GM23338 (cell line): ENCODE measurements around the gene GTF3C5. TPM values are rescaled to one million over a fixed set of nuclear protein-coding genes. Genes with fewer than 3 reads are reported as not detected.

Source experiments
- ATAC-seq: fragments of 200-7000 bp; cut with Tn5 transposase; 3 replicates; pipeline ENCODE4 v1.9.1; 2020
- DNase-seq: peaks from one replicate; pipeline ENCODE4 v3.0.0-alpha.2; 2015; ENCODE audit warnings: low spot score
- H2AFZ ChIP-seq: fragments of 200-600 bp; sonication (generic); 2 replicates; pipeline ENCODE4 v1.8.0; 2016; ENCODE audit warnings: antibody characterized with exemption, mild to moderate bottlenecking, moderate library complexity
- H3F3A ChIP-seq: fragments of 200-600 bp; sonication (generic); replicated peaks from 2 replicates; pipeline ENCODE4 v1.8.0; 2017; ENCODE audit warnings: antibody characterized with exemption, mixed run types, low read depth
- H3K27ac ChIP-seq: fragments of 200-600 bp; sonication (generic); 2 replicates; pipeline ENCODE4 v1.6.1; 2016; ENCODE audit warnings: low read depth
- H3K27me3 ChIP-seq: fragments of 200-600 bp; sonication (generic); 2 replicates; pipeline ENCODE4 v1.8.0; 2016; ENCODE audit warnings: mild to moderate bottlenecking, mixed run types, moderate library complexity; ENCODE audit not compliant: insufficient read depth
- H3K36me3 ChIP-seq: fragments of 200-600 bp; sonication (generic); 2 replicates; pipeline ENCODE4 v1.8.0; 2016; ENCODE audit warnings: mild to moderate bottlenecking; ENCODE audit not compliant: insufficient read depth
- H3K4me1 ChIP-seq: fragments of 200-600 bp; sonication (generic); 2 replicates; pipeline ENCODE4 v1.8.0; 2016; ENCODE audit warnings: mild to moderate bottlenecking, moderate library complexity; ENCODE audit not compliant: insufficient read depth
- H3K4me2 ChIP-seq: fragments of 200-600 bp; sonication (generic); 2 replicates; pipeline ENCODE4 v1.7.1; 2017; ENCODE audit warnings: mixed run types
- H3K4me3 ChIP-seq: fragments of 200-600 bp; sonication (generic); 2 replicates; pipeline ENCODE4 v1.6.1; 2016; ENCODE audit warnings: mixed run types
- H3K79me2 ChIP-seq: fragments of 200-600 bp; sonication (generic); replicated peaks from 2 replicates; pipeline ENCODE4 v1.8.0; 2017; ENCODE audit warnings: mild to moderate bottlenecking; ENCODE audit not compliant: insufficient read depth
- H3K9me2 ChIP-seq: fragments of 200-600 bp; sonication (generic); 2 replicates; pipeline ENCODE4 v1.8.0; 2017; ENCODE audit not compliant: insufficient read depth
- H4K20me1 ChIP-seq: fragments of 200-600 bp; sonication (generic); replicated peaks from 2 replicates; pipeline ENCODE4 v1.8.0; 2017; ENCODE audit warnings: mild to moderate bottlenecking; ENCODE audit not compliant: insufficient read depth
- H3K27ac Mint-ChIP-seq: 2 replicates; pipeline ENCODE4 v1.8.0; 2020; ENCODE audit warnings: inconsistent platforms, mild to moderate bottlenecking, moderate library complexity, mixed read lengths
- H3K27me3 Mint-ChIP-seq: 3 replicates; pipeline ENCODE4 v1.8.0; 2022; ENCODE audit warnings: low read depth, mild to moderate bottlenecking, moderate library complexity, mixed read lengths, inconsistent platforms; ENCODE audit not compliant: insufficient read depth, poor library complexity
- H3K36me3 Mint-ChIP-seq: 3 replicates; pipeline ENCODE4 v1.8.0; 2021; ENCODE audit warnings: low read depth, mild to moderate bottlenecking, inconsistent platforms, moderate library complexity, mixed read lengths
- H3K4me1 Mint-ChIP-seq: 3 replicates; pipeline ENCODE4 v1.8.0; 2020; ENCODE audit warnings: mild to moderate bottlenecking, inconsistent platforms, mixed read lengths
- H3K4me3 Mint-ChIP-seq: 3 replicates; pipeline ENCODE4 v1.8.0; 2021; ENCODE audit warnings: moderate library complexity, mild to moderate bottlenecking, inconsistent platforms, mixed read lengths
- H3K9me3 Mint-ChIP-seq: 3 replicates; pipeline ENCODE4 v1.8.0; 2020; ENCODE audit warnings: moderate library complexity, mild to moderate bottlenecking, inconsistent platforms, mixed read lengths
- CREB1 ChIP-seq: fragments of 250-450 bp; sonication (Bioruptor Pico); IDR thresholded peaks from 2 replicates; pipeline ENCODE4 v1.5.0; 2020; ENCODE audit warnings: low read depth, mild to moderate bottlenecking, moderate library complexity
- EZH2 ChIP-seq: fragments of 200-600 bp; sonication (generic); IDR thresholded peaks from one replicate; pipeline ENCODE4 v1.8.0; 2017; ENCODE audit warnings: antibody characterized with exemption, mild to moderate bottlenecking, low read depth; ENCODE audit not compliant: unreplicated experiment
- EZH2phosphoT487 ChIP-seq: fragments of 200-600 bp; sonication (generic); IDR thresholded peaks from one replicate; pipeline ENCODE4 v1.8.1; 2018; ENCODE audit warnings: antibody characterized with exemption; ENCODE audit not compliant: unreplicated experiment
- NANOG ChIP-seq: IDR thresholded peaks from 2 replicates; pipeline ENCODE4 v1.6.1; 2016; ENCODE audit warnings: antibody characterized with exemption, borderline replicate concordance
- POLR2AphosphoS5 ChIP-seq: IDR thresholded peaks from 2 replicates; pipeline ENCODE4 v1.6.1; 2016; ENCODE audit warnings: antibody characterized with exemption, low read depth
- REST ChIP-seq: IDR thresholded peaks from one replicate; pipeline ENCODE4 v1.6.1; 2018; ENCODE audit warnings: antibody characterized with exemption; ENCODE audit not compliant: unreplicated experiment
- STAT1 ChIP-seq: IDR thresholded peaks from one replicate; pipeline ENCODE4 v1.6.1; 2016; ENCODE audit warnings: antibody characterized with exemption; ENCODE audit not compliant: unreplicated experiment
- ZNF114 ChIP-seq: fragments of 250-450 bp; sonication (Bioruptor Pico); IDR thresholded peaks from 2 replicates; pipeline ENCODE4 v1.5.0; 2020; ENCODE audit warnings: mild to moderate bottlenecking, moderate library complexity
- ZNF331 ChIP-seq: fragments of 250-450 bp; sonication (Bioruptor Pico); IDR thresholded peaks from 2 replicates; pipeline ENCODE4 v1.5.0; 2020; ENCODE audit warnings: low read depth, mild to moderate bottlenecking, moderate library complexity
- ZNF462 ChIP-seq: fragments of 250-450 bp; sonication (Bioruptor Pico); IDR thresholded peaks from 2 replicates; pipeline ENCODE4 v1.5.0; 2020; ENCODE audit warnings: mild to moderate bottlenecking, moderate library complexity
- polyA plus RNA-seq: library from polyadenylated mRNA; unstranded; fragments of >200 nt; fragmentation: Nextera tagmentation; extraction: Ambion mirVana; gene quantifications from 2 replicates; pipeline ENCODE4 v1.2.1, GENCODE V29; 2016
- total RNA-seq: library from RNA; depleted of rRNA; stranded (reverse); fragments of >200 nt; shearing (Covaris generic); gene quantifications from 2 replicates; pipeline ENCODE4 v1.2.3, GENCODE V29; 2014
- TF ChIP-seq, protein P1 (sequence below): IDR thresholded peaks from 2 replicates; pipeline ENCODE4 v1.6.1; 2016; ENCODE audit warnings: antibody characterized with exemption
- TF ChIP-seq, protein P2 (sequence below), 2 experiments: fragments of 200-600 bp in 1 of 2; sonication (generic) in 1 of 2; conservative IDR thresholded peaks; 2 replicates each; pipeline versions ENCODE4 v1.5.1 to v1.6.1; 2016 to 2017; ENCODE audit warnings: antibody characterized with exemption in 2 of 2, low read depth in 2 of 2, mild to moderate bottlenecking in 2 of 2, moderate library complexity in 1 of 2

GTF3C5 gene
- total and polyA plus RNA-seq, 2 experiments from 2014 or later = 46.0 to 78.8 TPM

- H3K27ac ChIP-seq = no peak overlapping the region
- no peak overlapping the region for H2AFZ ChIP-seq
- H3K27me3 ChIP-seq = no peaks in the 10 kb centered on the region
- no peak overlapping the region for H3K4me2 ChIP-seq
- H3K4me1 ChIP-seq = no peaks in the 10 kb centered on the region
- DNase-seq = no peak
- H3K79me2 ChIP-seq = 0 out of 2 replicates have a peak, but pooled peaks cover 4% of the 10 kb centered on the region
- Mint-ChIP-seq H3K4me3 (no peak overlapping the region), H3K36me3 (peaks cover 63% of the 10 kb centered on the region), H3K9me3 (no peaks in the 10 kb centered on the region), H3K27ac (no peak overlapping the region), H3K4me1 (no peaks in the 10 kb centered on the region; the same call in 2 of the 3 replicates), H3K27me3 (no peaks in the 10 kb centered on the region)
- ATAC-seq = no peak
- no peaks in the 10 kb centered on the region for H3F3A ChIP-seq
- no peaks in the 10 kb centered on the region; the same call in 1 of the 2 replicates for H4K20me1 ChIP-seq
- H3K4me3 ChIP-seq = no peak overlapping the region
- no peaks in the 10 kb centered on the region for H3K9me2 ChIP-seq
- TF ChIP-seq REST = no peak
- no peak for TF ChIP-seq EZH2phosphoT487
- no peak for TF ChIP-seq EZH2
- no peak for TF ChIP-seq NANOG
- no peak for TF ChIP-seq POLR2AphosphoS5
- TF ChIP-seq, protein P1, sequence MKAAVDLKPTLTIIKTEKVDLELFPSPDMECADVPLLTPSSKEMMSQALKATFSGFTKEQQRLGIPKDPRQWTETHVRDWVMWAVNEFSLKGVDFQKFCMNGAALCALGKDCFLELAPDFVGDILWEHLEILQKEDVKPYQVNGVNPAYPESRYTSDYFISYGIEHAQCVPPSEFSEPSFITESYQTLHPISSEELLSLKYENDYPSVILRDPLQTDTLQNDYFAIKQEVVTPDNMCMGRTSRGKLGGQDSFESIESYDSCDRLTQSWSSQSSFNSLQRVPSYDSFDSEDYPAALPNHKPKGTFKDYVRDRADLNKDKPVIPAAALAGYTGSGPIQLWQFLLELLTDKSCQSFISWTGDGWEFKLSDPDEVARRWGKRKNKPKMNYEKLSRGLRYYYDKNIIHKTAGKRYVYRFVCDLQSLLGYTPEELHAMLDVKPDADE = no peak
- TF ChIP-seq, protein P2, sequence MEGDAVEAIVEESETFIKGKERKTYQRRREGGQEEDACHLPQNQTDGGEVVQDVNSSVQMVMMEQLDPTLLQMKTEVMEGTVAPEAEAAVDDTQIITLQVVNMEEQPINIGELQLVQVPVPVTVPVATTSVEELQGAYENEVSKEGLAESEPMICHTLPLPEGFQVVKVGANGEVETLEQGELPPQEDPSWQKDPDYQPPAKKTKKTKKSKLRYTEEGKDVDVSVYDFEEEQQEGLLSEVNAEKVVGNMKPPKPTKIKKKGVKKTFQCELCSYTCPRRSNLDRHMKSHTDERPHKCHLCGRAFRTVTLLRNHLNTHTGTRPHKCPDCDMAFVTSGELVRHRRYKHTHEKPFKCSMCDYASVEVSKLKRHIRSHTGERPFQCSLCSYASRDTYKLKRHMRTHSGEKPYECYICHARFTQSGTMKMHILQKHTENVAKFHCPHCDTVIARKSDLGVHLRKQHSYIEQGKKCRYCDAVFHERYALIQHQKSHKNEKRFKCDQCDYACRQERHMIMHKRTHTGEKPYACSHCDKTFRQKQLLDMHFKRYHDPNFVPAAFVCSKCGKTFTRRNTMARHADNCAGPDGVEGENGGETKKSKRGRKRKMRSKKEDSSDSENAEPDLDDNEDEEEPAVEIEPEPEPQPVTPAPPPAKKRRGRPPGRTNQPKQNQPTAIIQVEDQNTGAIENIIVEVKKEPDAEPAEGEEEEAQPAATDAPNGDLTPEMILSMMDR (conservative IDR thresholded peaks at IDR 0.05; ENCODE audit: low read depth in 2 of 2) = no peak
- no peak for TF ChIP-seq ZNF114 (CRISPR knock-in tag)
- TF ChIP-seq ZNF462 (CRISPR knock-in tag) = no peak
- TF ChIP-seq CREB1 = no peak
- no peak for TF ChIP-seq ZNF331 (CRISPR knock-in tag)
- TF ChIP-seq STAT1 = no peak
- H3K36me3 ChIP-seq = peaks cover 4% of the 10 kb centered on the region; the same call in 1 of the 2 replicates
These were observed 21.3 kb downstream of the GTF3C5 start for GRCh38 chr9:133051966-133052539.
